Ascending aorta (tissue), 2 donors: ENCODE results near the gene ARHGAP8. TPM values are rescaled to one million over a fixed set of nuclear protein-coding genes. Genes with fewer than 3 reads are reported as not detected.

Source experiments
- DNase-seq, 2 donors: peaks; one replicate each; pipeline ENCODE4 v3.0.0-alpha.2; 2019; ENCODE audit warnings: low spot score in 2 of 2
- H3K27ac ChIP-seq, 2 donors: fragments of 200-600 bp; sonication (generic); one replicate each; pipeline ENCODE4 v1.5.1; 2016 to 2017; ENCODE audit warnings: mild to moderate bottlenecking in 1 of 2
- H3K27me3 ChIP-seq: fragments of 200-600 bp; sonication (generic); one replicate; pipeline ENCODE4 v1.5.1; 2017
- H3K36me3 ChIP-seq, 2 donors: fragments of 200-600 bp; sonication (generic); one replicate each; pipeline ENCODE4 v1.5.1; 2016
- H3K4me1 ChIP-seq, 2 donors: fragments of 200-600 bp; sonication (generic); one replicate each; pipeline ENCODE4 v1.5.1; 2016 to 2017; ENCODE audit warnings: mild to moderate bottlenecking in 1 of 2
- H3K4me3 ChIP-seq, 2 donors: fragments of 200-600 bp; sonication (generic); one replicate each; pipeline ENCODE4 v1.5.1; 2016 to 2017; ENCODE audit warnings: mild to moderate bottlenecking in 1 of 2
- H3K9me3 ChIP-seq, 2 donors: fragments of 200-600 bp; sonication (generic); one replicate each; pipeline ENCODE4 v1.5.1; 2016
- CTCF ChIP-seq, 3 experiments: fragments of 200-600 bp in 2 of 3; fragments of 450-650 bp in 1 of 3; sonication (generic) in 2 of 3; IDR thresholded peaks; one replicate each; pipeline ENCODE4 v1.5.1; 2016 to 2019; ENCODE audit warnings: antibody characterized with exemption in 3 of 3, mild to moderate bottlenecking in 1 of 3, moderate library complexity in 1 of 3
- intact Hi-C: fragments of 100-400 bp; cut with DNase I; formaldehyde crosslinking; loops from one replicate; pipeline ENCODE4 v1.15.1; 2023
- total RNA-seq: library from RNA; depleted of rRNA; stranded (reverse); fragments of >200 nt; gene quantifications from one replicate; pipeline ENCODE4 v1.1.0, GENCODE V29; 2016

Gene ARHGAP8
- total RNA-seq, 1 donor from 2014 or later = not detected

DNA sequence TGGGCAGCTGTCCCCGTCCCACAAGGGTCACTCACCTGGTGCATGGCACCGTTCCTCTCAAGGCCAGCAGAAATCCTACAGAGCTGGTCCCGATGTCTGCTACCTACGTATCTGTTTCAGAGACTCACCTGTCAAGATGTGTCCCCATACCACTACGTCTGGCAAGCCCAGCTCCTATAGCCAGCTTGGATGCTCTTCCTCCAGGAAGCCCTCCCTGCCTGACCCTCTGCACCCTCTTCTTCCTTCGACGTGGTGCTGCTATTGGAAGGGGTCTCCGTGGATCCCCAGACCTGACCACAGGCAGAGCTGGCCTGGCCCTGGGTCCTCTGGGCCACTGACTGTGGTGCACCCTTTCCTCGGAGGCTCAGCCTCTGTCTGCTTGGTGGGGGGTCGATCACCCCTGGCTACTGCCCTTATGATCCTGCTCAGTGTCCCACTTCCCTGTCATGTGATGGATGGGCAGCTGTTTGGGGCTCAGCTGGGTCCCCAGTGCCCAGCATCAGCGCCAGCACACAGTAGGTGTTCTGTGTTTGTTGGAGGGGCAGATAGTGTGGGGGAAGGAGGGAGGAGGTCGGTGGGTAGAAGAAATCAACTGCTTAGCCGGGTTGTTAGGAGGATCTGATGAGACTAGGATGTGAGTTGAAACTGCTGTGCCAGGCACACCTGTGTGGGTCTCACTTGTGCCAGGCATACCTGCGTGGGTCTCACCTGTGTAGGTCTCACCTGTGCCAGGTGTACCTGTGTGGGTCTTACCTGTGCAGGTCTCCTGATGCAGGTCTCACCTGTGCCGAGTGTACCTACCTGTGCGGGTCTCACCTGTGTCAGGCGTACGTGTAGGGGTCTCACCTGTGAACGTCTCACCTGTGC, 21.7 kb upstream of the ARHGAP8 start:
- no peak for TF ChIP-seq CTCF (IDR thresholded peaks at IDR 0.05)
- H3K27ac ChIP-seq = no peak overlapping the region
- H3K4me3 ChIP-seq = no peak overlapping the region
- H3K27me3 ChIP-seq = no peaks in the 10 kb centered on the region
- intact Hi-C loops = no loop called here
- no peaks in the 10 kb centered on the region for H3K36me3 ChIP-seq
- no peaks in the 10 kb centered on the region for H3K4me1 ChIP-seq
- no peaks in the 10 kb centered on the region for H3K9me3 ChIP-seq
- no peak for DNase-seq

GRCh38 chr22:44731357-44731970, 20.9 kb upstream of the ARHGAP8 start:
- Histone ChIP-seq H3K9me3 (no peaks in the 10 kb centered on the region), H3K27ac (no peak overlapping the region), H3K27me3 (no peaks in the 10 kb centered on the region), H3K4me1 (no peaks in the 10 kb centered on the region), H3K4me3 (no peak overlapping the region), H3K36me3 (no peaks in the 10 kb centered on the region)
- DNase-seq = no peak
- no peak for TF ChIP-seq CTCF (IDR thresholded peaks at IDR 0.05)
- intact Hi-C loops = no loop called here

- intact Hi-C loops = no loop called here
- DNase-seq = no peak
- H3K27me3 ChIP-seq = no peaks in the 10 kb centered on the region
- H3K4me1 ChIP-seq = no peaks in the 10 kb centered on the region
- H3K4me3 ChIP-seq = no peak overlapping the region
- TF ChIP-seq CTCF (IDR thresholded peaks at IDR 0.05) = no peak
- H3K36me3 ChIP-seq = no peaks in the 10 kb centered on the region
- H3K27ac ChIP-seq = no peak overlapping the region
- H3K9me3 ChIP-seq = no peaks in the 10 kb centered on the region
Observed at GRCh38 chr22:44732017-44732561, 20.3 kb upstream of the ARHGAP8 start.

DNA sequence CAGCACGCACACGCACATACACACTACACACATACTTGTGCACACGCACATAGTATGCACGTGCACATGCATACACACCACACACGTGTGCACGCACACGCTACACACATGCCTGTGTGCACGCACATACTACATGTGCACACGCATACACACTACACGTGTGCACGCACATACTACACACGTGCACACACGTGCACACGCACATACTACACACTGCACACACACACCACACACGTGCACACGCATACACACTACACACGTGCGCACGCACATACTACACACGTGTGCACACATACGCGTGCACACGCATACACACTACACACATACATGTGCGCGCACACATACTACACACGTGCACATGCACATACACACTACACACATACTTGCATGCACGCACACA, 19.7 kb upstream of the ARHGAP8 start:
- no peaks in the 10 kb centered on the region for H3K9me3 ChIP-seq
- no peak for DNase-seq
- H3K4me1 ChIP-seq = no peaks in the 10 kb centered on the region
- H3K4me3 ChIP-seq = no peak overlapping the region
- no peak for TF ChIP-seq CTCF (IDR thresholded peaks at IDR 0.05)
- no peaks in the 10 kb centered on the region for H3K27me3 ChIP-seq
- intact Hi-C loops = no loop called here
- no peak overlapping the region for H3K27ac ChIP-seq
- no peaks in the 10 kb centered on the region for H3K36me3 ChIP-seq

DNA sequence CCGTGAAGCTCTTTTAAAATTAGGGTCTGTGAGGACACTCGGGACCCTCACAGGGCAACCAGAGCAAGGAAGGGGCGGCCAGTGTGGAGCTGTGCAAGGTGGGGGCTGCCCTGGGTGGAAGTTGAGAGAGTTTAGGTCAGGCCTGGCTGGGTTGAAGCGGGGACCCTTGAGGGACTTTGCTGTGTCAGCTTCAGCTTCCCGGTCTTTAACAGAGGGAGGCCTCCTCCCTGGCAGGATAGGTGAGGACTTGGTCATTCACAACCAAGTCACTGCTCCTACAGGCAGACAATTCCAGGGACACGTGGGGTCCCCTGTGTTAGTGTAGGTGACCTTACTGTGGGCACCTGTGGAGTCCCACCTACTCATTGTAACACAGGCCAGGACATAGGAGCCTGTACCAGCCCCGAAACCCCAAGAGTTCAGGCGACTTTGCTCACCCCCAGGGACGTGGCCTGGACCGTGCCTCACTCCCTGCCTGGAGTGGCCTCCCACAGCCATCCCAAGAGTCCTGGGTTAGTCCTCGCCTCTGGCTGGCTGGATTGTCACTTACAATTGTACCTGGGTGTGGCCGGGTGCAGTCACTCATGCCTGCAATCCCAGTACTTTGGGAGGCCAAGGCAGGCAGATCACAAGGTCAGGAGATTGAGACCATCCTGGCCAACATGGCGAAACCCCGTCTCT, 18.8 kb upstream of the ARHGAP8 start:
- Histone ChIP-seq H3K27me3 (no peaks in the 10 kb centered on the region), H3K4me1 (no peaks in the 10 kb centered on the region), H3K36me3 (no peaks in the 10 kb centered on the region), H3K4me3 (no peak overlapping the region), H3K9me3 (no peaks in the 10 kb centered on the region), H3K27ac (no peak overlapping the region)
- DNase-seq = no peak
- no peak for TF ChIP-seq CTCF (IDR thresholded peaks at IDR 0.05)
- intact Hi-C loops = no loop called here
